Measurements from ENCODE around the gene PRKCQ. TPM values are rescaled to one million over a fixed set of nuclear protein-coding genes. Genes with fewer than 3 reads are reported as not detected.

Gene PRKCQ
- total and polyA plus RNA-seq, 5 donors: 0.05 to 0.25 (median 0.20) TPM

DNA sequence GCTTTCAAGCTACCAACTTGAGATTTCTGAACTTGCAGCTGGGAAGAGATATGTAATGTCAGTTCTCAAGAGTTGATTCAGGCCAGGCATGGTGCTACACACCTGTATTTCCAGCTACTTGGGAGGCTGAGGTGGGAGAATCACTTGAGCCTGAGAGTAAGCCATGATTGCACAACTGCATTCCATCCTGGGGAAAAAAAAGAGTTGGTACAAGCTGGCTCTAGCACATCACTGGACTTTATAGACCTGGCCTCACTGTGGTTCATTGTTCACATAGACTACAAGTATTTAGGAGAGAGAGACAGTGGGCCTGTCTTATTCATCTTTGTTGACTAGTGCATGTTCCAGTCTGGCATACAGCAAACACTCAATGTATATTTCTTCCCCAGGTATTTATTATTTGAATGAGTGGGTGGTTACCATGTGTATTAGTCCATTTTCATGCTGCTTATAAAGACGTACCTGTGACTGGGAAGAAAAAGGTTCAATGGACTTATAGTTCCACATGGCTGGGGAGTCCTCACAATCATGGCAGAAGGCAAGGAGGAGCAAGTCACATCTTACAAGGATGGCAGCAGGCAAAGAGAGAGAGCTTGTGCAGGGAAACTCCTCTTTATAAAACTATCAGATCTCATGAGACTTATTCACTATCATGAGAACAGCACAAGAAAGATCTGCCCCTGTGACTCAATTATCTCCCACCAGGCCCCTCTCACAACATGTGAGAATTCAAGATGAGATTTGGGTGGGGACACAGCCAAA is 200.9 kb downstream of the PRKCQ start:
- Histone ChIP-seq H3K27me3 (ENCODE audit: control insufficient read depth, insufficient read depth) (no peaks in the 10 kb centered on the region), H3K4me3 (ENCODE audit: low read length) (no peak overlapping the region), H3K4me1 (ENCODE audit: control insufficient read depth, insufficient read depth, low read length) (no peaks in the 10 kb centered on the region), H3K9me3 (ENCODE audit: control insufficient read depth, low read length) (no peaks in the 10 kb centered on the region), H3K27ac (ENCODE audit: low read length) (no peak overlapping the region)
- intact Hi-C loops (cut with DNase I): no loop called here
- 80% methylated on average over 1 of the region's 1 CpG for WGBS
- ATAC-seq (no peak), DNase-seq (no peak)
